K562 (cell line): Measurements from ENCODE around the gene AP4E1.

Experiments used
- ARID1B ChIP-seq: fragments of 450-650 bp; IDR thresholded peaks from 2 replicates; pipeline ENCODE4 v1.6.1; 2016; ENCODE audit warnings: antibody characterized with exemption, mild to moderate bottlenecking, inconsistent platforms
- HOMEZ ChIP-seq: fragments of 250-450 bp; sonication (Bioruptor Pico); IDR thresholded peaks from 2 replicates; pipeline ENCODE4 v1.4.0; 2020; ENCODE audit warnings: mild to moderate bottlenecking, moderate library complexity
- L3MBTL2 ChIP-seq: fragments of 450-650 bp; IDR thresholded peaks from 2 replicates; pipeline ENCODE4 v1.6.1; 2016; ENCODE audit warnings: mild to moderate bottlenecking, moderate library complexity
- MLLT1 ChIP-seq, 2 experiments: fragments of 450-650 bp; IDR thresholded peaks; 2 replicates each; pipeline ENCODE4 v1.6.1; 2016
- NFRKB ChIP-seq: fragments of 450-650 bp; IDR thresholded peaks from 2 replicates; pipeline ENCODE4 v1.6.1; 2016; ENCODE audit warnings: low read depth
- PKNOX1 ChIP-seq: fragments of 450-650 bp; IDR thresholded peaks from 2 replicates; pipeline ENCODE4 v1.6.1; 2016
- POLR2A ChIP-seq: fragments of 450-650 bp; conservative IDR thresholded peaks from 2 replicates; pipeline ENCODE4 v1.6.1; 2016
- ZNF24 ChIP-seq: fragments of 450-650 bp; IDR thresholded peaks from 2 replicates; pipeline ENCODE4 v1.6.1; 2016

GRCh38 chr15:50978580-50978979, 70.1 kb downstream of the AP4E1 start:
- TF ChIP-seq HOMEZ (CRISPR knock-in tag) (no peak), PKNOX1 (no peak), ARID1B (no peak), MLLT1 (IDR thresholded peaks at IDR 0.05) (no peak), L3MBTL2 (no peak), NFRKB (no peak), ZNF24 (no peak), POLR2A (no peak)
